Cardiac muscle cell (in vitro differentiated cells and primary cell): Measurements from ENCODE around the gene PKDCC. TPM values are rescaled to one million over a fixed set of nuclear protein-coding genes. Genes with fewer than 3 reads are reported as not detected.
"Not testable (repeated sequence)": the region's sequence is repeated elsewhere in the genome, so short reads cannot be mapped to it uniquely, and the experiment has no call there.

Experiments used
- DNase-seq, 2 donors: peaks; one replicate each; pipeline versions ENCODE4 v3.0.0 to v3.0.0-alpha.2; 2010 to 2017; ENCODE audit warnings: low read depth in 1 of 2, low spot score in 1 of 2
- H3K27ac ChIP-seq: fragments of 200-600 bp; sonication (generic); 2 replicates; pipeline ENCODE4 v1.5.1; 2016
- H3K27me3 ChIP-seq: fragments of 200-600 bp; sonication (generic); 2 replicates; pipeline ENCODE4 v1.6.0; 2016; ENCODE audit warnings: control low read depth
- H3K36me3 ChIP-seq: fragments of 200-600 bp; sonication (generic); 2 replicates; pipeline ENCODE4 v1.5.1; 2016; ENCODE audit warnings: control low read depth
- H3K4me1 ChIP-seq: fragments of 200-600 bp; sonication (generic); 2 replicates; pipeline ENCODE4 v1.8.1; 2017; ENCODE audit warnings: low read depth, mild to moderate bottlenecking, mixed run types
- H3K4me3 ChIP-seq: fragments of 200-600 bp; sonication (generic); 2 replicates; pipeline ENCODE4 v1.5.1; 2016; ENCODE audit warnings: mild to moderate bottlenecking
- H3K9me3 ChIP-seq: fragments of 200-600 bp; sonication (generic); 2 replicates; pipeline ENCODE4 v1.5.1; 2017; ENCODE audit warnings: low read depth, mild to moderate bottlenecking, control low read depth
- polyA plus RNA-seq: library from polyadenylated mRNA; unstranded; fragments of >200 nt; fragmentation: Nextera tagmentation; extraction: Ambion mirVana; gene quantifications from 2 replicates; pipeline ENCODE4 v1.2.1, GENCODE V29; 2016
- total RNA-seq: library from RNA; depleted of rRNA; stranded (reverse); fragments of >200 nt; gene quantifications from 2 replicates; pipeline ENCODE4 v1.2.3, GENCODE V29; 2016
- TF ChIP-seq, protein P1 (sequence below): IDR thresholded peaks from 2 replicates; pipeline ENCODE4 v1.5.1; 2012; ENCODE audit warnings: low read depth, mild to moderate bottlenecking, low read length

Gene PKDCC
- total and polyA plus RNA-seq, 2 experiments from 2014 or later: 157 to 228 TPM

- peaks cover 28% of the 10 kb centered on the region for H3K4me1 ChIP-seq
- peak overlapping the region; percentile 39 for H3K27ac ChIP-seq
- no peaks in the 10 kb centered on the region for H3K27me3 ChIP-seq
- H3K4me3 ChIP-seq: no peak overlapping the region
- H3K9me3 ChIP-seq: no peaks in the 10 kb centered on the region
- peak in 1 of 2 donors; percentile 84 for DNase-seq
- TF ChIP-seq, protein P1, sequence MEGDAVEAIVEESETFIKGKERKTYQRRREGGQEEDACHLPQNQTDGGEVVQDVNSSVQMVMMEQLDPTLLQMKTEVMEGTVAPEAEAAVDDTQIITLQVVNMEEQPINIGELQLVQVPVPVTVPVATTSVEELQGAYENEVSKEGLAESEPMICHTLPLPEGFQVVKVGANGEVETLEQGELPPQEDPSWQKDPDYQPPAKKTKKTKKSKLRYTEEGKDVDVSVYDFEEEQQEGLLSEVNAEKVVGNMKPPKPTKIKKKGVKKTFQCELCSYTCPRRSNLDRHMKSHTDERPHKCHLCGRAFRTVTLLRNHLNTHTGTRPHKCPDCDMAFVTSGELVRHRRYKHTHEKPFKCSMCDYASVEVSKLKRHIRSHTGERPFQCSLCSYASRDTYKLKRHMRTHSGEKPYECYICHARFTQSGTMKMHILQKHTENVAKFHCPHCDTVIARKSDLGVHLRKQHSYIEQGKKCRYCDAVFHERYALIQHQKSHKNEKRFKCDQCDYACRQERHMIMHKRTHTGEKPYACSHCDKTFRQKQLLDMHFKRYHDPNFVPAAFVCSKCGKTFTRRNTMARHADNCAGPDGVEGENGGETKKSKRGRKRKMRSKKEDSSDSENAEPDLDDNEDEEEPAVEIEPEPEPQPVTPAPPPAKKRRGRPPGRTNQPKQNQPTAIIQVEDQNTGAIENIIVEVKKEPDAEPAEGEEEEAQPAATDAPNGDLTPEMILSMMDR: no peak
- H3K36me3 ChIP-seq: peaks cover 33% of the 10 kb centered on the region
These were observed 13.1 kb downstream of the PKDCC start for GRCh38 chr2:42060718-42061619.

DNA sequence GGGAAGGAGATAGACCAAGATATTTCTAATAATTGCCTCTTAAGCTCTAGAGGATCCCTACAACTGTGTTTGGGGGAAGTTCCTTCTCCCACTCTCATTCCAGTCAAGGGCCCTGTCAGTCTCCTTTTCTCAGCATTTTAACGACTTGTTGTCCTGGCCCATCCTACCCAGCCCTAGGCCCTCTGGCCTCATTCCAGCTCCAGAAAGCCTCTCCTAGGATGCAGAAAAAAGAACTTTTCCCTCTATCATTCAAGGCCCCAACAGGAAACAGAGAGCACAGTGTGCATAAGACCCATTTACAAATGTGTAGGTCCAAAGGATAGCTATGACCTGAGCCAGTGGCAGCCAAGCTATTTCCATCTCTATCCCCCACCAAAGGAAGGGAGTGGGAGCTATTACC is 14.0 kb downstream of the PKDCC start:
- H3K36me3 ChIP-seq: peaks cover 28% of the 10 kb centered on the region
- no peaks in the 10 kb centered on the region for H3K27me3 ChIP-seq
- H3K9me3 ChIP-seq: no peaks in the 10 kb centered on the region
- no peak for DNase-seq
- TF ChIP-seq, protein P1: no peak
- no peak overlapping the region for H3K4me3 ChIP-seq
- peaks cover 23% of the 10 kb centered on the region for H3K4me1 ChIP-seq
- no peak overlapping the region for H3K27ac ChIP-seq

- TF ChIP-seq, protein P1: no peak
- H3K27me3 ChIP-seq: no peaks in the 10 kb centered on the region
- peak overlapping the region; percentile 58 for H3K27ac ChIP-seq
- H3K4me1 ChIP-seq: peaks cover 23% of the 10 kb centered on the region
- DNase-seq: peak; percentile 78 to 83
- H3K9me3 ChIP-seq: no peaks in the 10 kb centered on the region
- H3K4me3 ChIP-seq: no peak overlapping the region
- peaks cover 10% of the 10 kb centered on the region for H3K36me3 ChIP-seq
These were observed 15.8 kb downstream of the PKDCC start for GRCh38 chr2:42063431-42064171.

GRCh38 chr2:42064417-42064942 is 16.7 kb downstream of the PKDCC start:
- H3K27me3 ChIP-seq: no peaks in the 10 kb centered on the region
- TF ChIP-seq, protein P1: no peak
- peaks cover 23% of the 10 kb centered on the region for H3K4me1 ChIP-seq
- H3K4me3 ChIP-seq: no peak overlapping the region
- H3K9me3 ChIP-seq: no peaks in the 10 kb centered on the region
- peaks cover 1% of the 10 kb centered on the region for H3K36me3 ChIP-seq
- peak in 1 of 2 donors; percentile 81 for DNase-seq
- peak overlapping the region; percentile 58 for H3K27ac ChIP-seq

DNA sequence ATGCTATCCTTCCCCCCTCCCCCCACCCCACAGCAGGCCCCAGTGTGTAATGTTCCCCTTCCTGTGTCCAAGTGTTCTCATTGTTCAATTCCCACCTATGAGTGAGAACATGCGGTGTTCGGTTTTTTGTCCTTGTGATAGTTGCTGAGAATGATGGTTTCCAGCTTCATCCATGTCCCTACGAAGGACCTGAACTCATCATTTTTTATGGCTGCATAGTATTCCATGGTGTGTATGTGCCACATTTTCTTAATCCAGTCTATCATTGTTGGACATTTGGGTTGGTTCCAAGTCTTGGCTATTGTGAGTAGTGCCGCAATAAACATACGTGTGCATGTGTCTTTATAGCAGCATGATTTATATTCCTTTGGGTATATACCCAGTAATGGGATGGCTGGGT is 17.9 kb downstream of the PKDCC start:
- not testable (repeated sequence) for H3K4me3 ChIP-seq, H3K27me3 ChIP-seq, H3K9me3 ChIP-seq, H3K36me3 ChIP-seq, H3K27ac ChIP-seq, DNase-seq
- peaks cover 23% of the 10 kb centered on the region for H3K4me1 ChIP-seq

GRCh38 chr2:42067001-42067400 is 19.2 kb downstream of the PKDCC start:
- not testable (repeated sequence) for H3K9me3 ChIP-seq, DNase-seq, H3K36me3 ChIP-seq, H3K27me3 ChIP-seq, H3K4me3 ChIP-seq, H3K27ac ChIP-seq
- peaks cover 21% of the 10 kb centered on the region for H3K4me1 ChIP-seq
